Measurements from ENCODE around the gene IGFL3. TPM values are rescaled to one million over a fixed set of nuclear protein-coding genes. Genes with fewer than 3 reads are reported as not detected.
"Not testable (repeated sequence)": the region's sequence is repeated elsewhere in the genome, so short reads cannot be mapped to it uniquely, and the experiment has no call there.

The IGFL3 gene
- total RNA-seq, 1 donor from 2014 or later: not detected

DNA sequence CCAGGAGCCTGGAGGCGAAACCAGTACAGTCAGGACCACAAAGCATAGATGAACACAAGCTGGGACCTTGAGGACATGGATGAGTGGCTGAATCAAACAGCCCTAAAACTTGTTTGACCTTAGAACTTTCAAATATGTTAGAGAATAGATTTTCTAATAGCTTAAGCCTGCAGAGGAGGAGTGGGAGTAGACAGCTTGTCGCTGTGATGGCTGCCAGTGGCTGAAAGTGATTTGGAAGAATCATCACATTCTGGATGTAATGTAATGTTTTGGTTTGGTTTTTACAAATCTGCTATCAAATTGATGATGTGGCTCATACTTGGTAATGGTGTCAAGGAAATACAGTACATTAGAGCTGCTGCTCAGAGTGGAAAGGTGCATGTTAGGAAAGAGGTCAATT, 12.0 kb downstream of the IGFL3 start:
- Histone ChIP-seq H3K4me1 (no peaks in the 10 kb centered on the region), H3K36me3 (no peaks in the 10 kb centered on the region), H3K4me3 (no peak overlapping the region), H3K9me3 (replicated peaks) (no peaks in the 10 kb centered on the region), H3K27ac (replicated peaks) (no peak overlapping the region), H3K27me3 (ENCODE audit: low read depth) (peaks cover 87% of the 10 kb centered on the region)
- DNase-seq: no peak
- intact Hi-C loops (cut with micrococcal nuclease): no loop called here
- TF ChIP-seq, protein P1, sequence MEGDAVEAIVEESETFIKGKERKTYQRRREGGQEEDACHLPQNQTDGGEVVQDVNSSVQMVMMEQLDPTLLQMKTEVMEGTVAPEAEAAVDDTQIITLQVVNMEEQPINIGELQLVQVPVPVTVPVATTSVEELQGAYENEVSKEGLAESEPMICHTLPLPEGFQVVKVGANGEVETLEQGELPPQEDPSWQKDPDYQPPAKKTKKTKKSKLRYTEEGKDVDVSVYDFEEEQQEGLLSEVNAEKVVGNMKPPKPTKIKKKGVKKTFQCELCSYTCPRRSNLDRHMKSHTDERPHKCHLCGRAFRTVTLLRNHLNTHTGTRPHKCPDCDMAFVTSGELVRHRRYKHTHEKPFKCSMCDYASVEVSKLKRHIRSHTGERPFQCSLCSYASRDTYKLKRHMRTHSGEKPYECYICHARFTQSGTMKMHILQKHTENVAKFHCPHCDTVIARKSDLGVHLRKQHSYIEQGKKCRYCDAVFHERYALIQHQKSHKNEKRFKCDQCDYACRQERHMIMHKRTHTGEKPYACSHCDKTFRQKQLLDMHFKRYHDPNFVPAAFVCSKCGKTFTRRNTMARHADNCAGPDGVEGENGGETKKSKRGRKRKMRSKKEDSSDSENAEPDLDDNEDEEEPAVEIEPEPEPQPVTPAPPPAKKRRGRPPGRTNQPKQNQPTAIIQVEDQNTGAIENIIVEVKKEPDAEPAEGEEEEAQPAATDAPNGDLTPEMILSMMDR (IDR thresholded peaks at IDR 0.05; ENCODE audit: borderline replicate concordance): no peak

DNA sequence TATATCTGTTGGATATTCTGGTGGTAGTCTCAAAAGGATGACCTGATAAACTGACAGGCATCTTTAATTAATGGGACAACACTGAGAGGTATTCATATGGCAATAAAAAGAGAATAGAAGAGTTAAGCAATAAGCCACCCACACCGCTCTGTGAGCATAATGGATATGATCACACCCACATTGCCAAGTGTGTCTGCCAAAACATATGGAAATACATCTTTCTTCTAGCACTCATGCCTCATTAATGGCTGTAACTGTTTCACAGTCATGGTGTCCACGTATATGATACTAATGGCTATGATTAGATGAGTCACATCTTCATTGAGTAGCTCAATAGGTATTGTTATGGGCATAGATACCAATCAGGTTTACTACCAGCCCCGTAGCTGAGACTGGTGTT, 13.1 kb downstream of the IGFL3 start:
- TF ChIP-seq, protein P1 (IDR thresholded peaks at IDR 0.05; ENCODE audit: borderline replicate concordance): no peak
- no peak for DNase-seq
- Histone ChIP-seq H3K27me3 (ENCODE audit: low read depth) (peaks cover 87% of the 10 kb centered on the region), H3K27ac (replicated peaks) (no peak overlapping the region), H3K36me3 (no peaks in the 10 kb centered on the region), H3K9me3 (replicated peaks) (no peaks in the 10 kb centered on the region), H3K4me1 (no peaks in the 10 kb centered on the region), H3K4me3 (no peak overlapping the region)
- intact Hi-C loops (cut with micrococcal nuclease): no loop called here

DNA sequence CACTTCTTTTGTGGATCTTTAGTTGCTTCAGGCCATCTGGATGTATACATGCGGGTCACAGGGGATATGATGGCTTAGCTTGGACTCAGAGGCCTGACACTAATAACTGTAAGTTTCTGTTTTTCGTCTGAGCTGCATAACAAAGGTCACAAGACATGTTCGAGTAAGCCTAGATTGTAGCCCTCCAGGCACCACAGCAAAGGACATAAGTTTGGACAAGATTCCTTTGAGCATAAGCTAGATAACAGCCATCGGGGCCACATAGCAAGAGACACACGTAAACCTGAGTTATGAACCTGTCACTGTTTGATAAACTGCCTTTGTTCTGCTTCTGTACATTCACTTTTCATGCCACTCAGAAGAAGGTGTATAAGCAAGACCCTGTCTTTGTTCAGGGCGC, 14.6 kb downstream of the IGFL3 start:
- DNase-seq: no peak
- Histone ChIP-seq H3K9me3 (replicated peaks) (peaks cover 5% of the 10 kb centered on the region), H3K4me3 (no peak overlapping the region), H3K27ac (replicated peaks) (no peak overlapping the region), H3K36me3 (no peaks in the 10 kb centered on the region), H3K27me3 (ENCODE audit: low read depth) (peaks cover 81% of the 10 kb centered on the region), H3K4me1 (no peaks in the 10 kb centered on the region)
- TF ChIP-seq, protein P1 (IDR thresholded peaks at IDR 0.05; ENCODE audit: borderline replicate concordance): no peak
- intact Hi-C loops (cut with micrococcal nuclease): no loop called here

DNA sequence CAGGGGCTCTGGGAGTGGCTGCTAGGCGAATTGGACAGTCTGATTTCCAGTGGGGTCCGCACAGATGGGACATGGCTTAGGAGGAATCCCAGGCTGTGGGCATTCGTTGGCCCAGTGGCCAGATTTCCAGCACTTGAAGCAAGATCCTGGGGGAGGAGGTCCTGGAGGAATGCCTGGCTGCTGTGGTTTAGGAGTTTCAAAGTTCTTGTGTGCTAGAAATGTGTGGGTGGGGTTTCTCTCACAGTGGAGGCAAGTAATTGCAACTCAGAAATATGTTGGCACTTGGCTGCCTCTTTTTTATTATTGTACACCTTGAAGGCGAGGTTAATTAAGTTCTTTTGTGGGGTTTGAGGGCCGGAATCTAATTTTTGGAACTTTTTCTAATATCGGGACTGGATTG, 17.1 kb downstream of the IGFL3 start:
- no peaks in the 10 kb centered on the region for H3K4me1 ChIP-seq
- H3K9me3 ChIP-seq (replicated peaks): peaks cover 8% of the 10 kb centered on the region
- H3K36me3 ChIP-seq: no peaks in the 10 kb centered on the region
- DNase-seq: no peak
- no peak overlapping the region for H3K4me3 ChIP-seq
- no peak overlapping the region for H3K27ac ChIP-seq (replicated peaks)
- TF ChIP-seq, protein P1 (IDR thresholded peaks at IDR 0.05; ENCODE audit: borderline replicate concordance): no peak
- intact Hi-C loops (cut with micrococcal nuclease): no loop called here
- H3K27me3 ChIP-seq (ENCODE audit: low read depth): peaks cover 77% of the 10 kb centered on the region

DNA sequence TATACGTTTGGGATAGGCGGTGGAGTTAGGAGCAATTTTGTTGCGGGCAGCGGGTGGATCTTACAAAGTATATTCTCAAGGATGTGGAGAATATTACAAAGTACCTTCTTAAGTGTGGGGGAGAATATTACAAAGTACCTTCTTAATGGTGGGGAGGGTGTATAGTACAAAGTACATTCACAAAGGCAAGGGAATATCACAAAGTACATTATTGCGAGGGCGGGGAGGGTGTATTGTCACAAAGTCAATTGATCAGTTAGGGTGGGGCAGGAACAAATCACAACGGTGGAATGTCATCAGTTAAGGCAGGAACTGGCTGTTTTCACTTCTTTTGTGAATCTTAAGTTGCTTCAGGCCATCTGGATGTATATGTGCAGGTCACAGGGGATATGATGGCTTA, 22.2 kb downstream of the IGFL3 start:
- H3K9me3 ChIP-seq (replicated peaks): peaks cover 24% of the 10 kb centered on the region
- H3K27me3 ChIP-seq (ENCODE audit: low read depth): peaks cover 70% of the 10 kb centered on the region
- H3K36me3 ChIP-seq; H3K27ac ChIP-seq (replicated peaks); intact Hi-C loops (cut with micrococcal nuclease); H3K4me3 ChIP-seq; H3K4me1 ChIP-seq; DNase-seq: not testable (repeated sequence)

DNA sequence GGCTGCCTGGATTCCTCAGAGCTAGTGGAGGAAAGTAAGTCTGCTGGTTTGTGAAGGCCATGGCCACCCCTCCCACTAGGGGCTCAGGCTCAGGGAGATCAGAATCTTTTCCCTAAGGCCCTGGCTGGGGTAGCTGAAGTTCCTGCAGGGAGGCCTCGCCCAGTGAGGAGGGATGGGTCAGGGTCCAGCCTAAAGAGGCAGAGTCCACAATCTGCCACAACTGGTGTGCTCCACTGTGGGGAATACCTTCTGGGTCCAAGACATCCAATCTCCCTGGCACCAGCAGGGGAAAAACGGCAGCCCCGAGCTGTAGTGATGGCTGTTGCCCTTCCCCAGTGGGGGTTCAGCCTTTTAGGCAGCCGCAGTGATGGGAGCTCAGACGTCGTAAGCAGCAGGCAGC, 23.2 kb downstream of the IGFL3 start:
- H3K27ac ChIP-seq (replicated peaks): no peak overlapping the region
- no peak overlapping the region for H3K4me3 ChIP-seq
- TF ChIP-seq, protein P1 (IDR thresholded peaks at IDR 0.05; ENCODE audit: borderline replicate concordance): no peak
- DNase-seq: no peak
- peaks cover 70% of the 10 kb centered on the region for H3K27me3 ChIP-seq (ENCODE audit: low read depth)
- H3K9me3 ChIP-seq (replicated peaks): peaks cover 33% of the 10 kb centered on the region
- H3K4me1 ChIP-seq: no peaks in the 10 kb centered on the region
- no peaks in the 10 kb centered on the region for H3K36me3 ChIP-seq
- intact Hi-C loops (cut with micrococcal nuclease): no loop called here

Data from left ventricle myocardium inferior (tissue), 1 donor.